T-cell (primary cell): ENCODE data around the gene NLRC3. TPM values are rescaled to one million over a fixed set of nuclear protein-coding genes. Genes with fewer than 3 reads are reported as not detected.

Source experiments
- ATAC-seq, 4 experiments: fragments of 200-7000 bp in 3 of 4; fragments of 150-1000 bp in 1 of 4; cut with Tn5 transposase; replicated peaks in 1 of 4; 1 replicate in 3 of 4; 2 replicates in 1 of 4; pipeline ENCODE4 v1.10.0; 2021; ENCODE audit warnings: moderate library complexity in 3 of 4, mild to moderate bottlenecking in 2 of 4, moderate number of reproducible peaks in 1 of 4
- CTCF ChIA-PET, 2 donors: fragments of 300-600 bp; sonication (Branson Sonifier 250); formaldehyde crosslinking; loops; one replicate each; lab custom pipeline; 2022; ENCODE audit warnings: antibody characterized with exemption in 2 of 2; lab: Charles Lee
- POLR2A ChIA-PET, 2 donors: fragments of 300-600 bp; sonication (Branson Sonifier 250); formaldehyde crosslinking; loops; one replicate each; lab custom pipeline; 2022; ENCODE audit warnings: antibody characterized with exemption in 2 of 2; lab: Charles Lee
- DNase-seq, 35 experiments: peaks; one replicate each; pipeline versions ENCODE4 v3.0.0 to v3.0.0-alpha.2; 2013 to 2023
- H3K27ac ChIP-seq: one replicate; pipeline ENCODE4 v1.5.1; 2013; ENCODE audit warnings: low read length
- H3K27me3 ChIP-seq, 2 experiments: replicated peaks in 1 of 2; 1 replicate in 1 of 2; 2 replicates in 1 of 2; pipeline versions ENCODE4 v1.6.1 to v1.7.0; 2013; ENCODE audit warnings: low read length in 1 of 2, mixed read lengths in 1 of 2; ENCODE audit not compliant: control insufficient read depth in 2 of 2, insufficient read depth in 2 of 2; ENCODE audit errors: extremely low read depth in 1 of 2
- H3K36me3 ChIP-seq, 2 donors: 1 replicate in 1 of 2; 2 replicates in 1 of 2; pipeline versions ENCODE4 v1.6.1 to v1.7.0; 2013; ENCODE audit warnings: low read length in 1 of 2; ENCODE audit not compliant: control insufficient read depth in 2 of 2, insufficient read depth in 1 of 2; ENCODE audit errors: extremely low read depth in 1 of 2
- H3K4me1 ChIP-seq, 2 experiments: 1 replicate in 1 of 2; 2 replicates in 1 of 2; pipeline versions ENCODE4 v1.6.1 to v1.7.0; 2013; ENCODE audit warnings: low read length in 2 of 2, mixed read lengths in 1 of 2; ENCODE audit not compliant: insufficient read depth in 2 of 2, control insufficient read depth in 1 of 2; ENCODE audit errors: extremely low read depth in 1 of 2
- H3K4me3 ChIP-seq, 2 donors: 1 replicate in 1 of 2; 2 replicates in 1 of 2; pipeline versions ENCODE4 v1.5.1 to v1.7.0; 2013; ENCODE audit warnings: mild to moderate bottlenecking in 2 of 2, low read length in 1 of 2, moderate library complexity in 1 of 2; ENCODE audit not compliant: control insufficient read depth in 1 of 2; ENCODE audit errors: extremely low read depth in 1 of 2
- H3K9me3 ChIP-seq: 2 replicates; pipeline ENCODE4 v1.7.0; 2013
- H3K27ac Mint-ChIP-seq, 2 donors: one replicate each; pipeline ENCODE4 v1.8.0; 2020 to 2021; ENCODE audit warnings: mild to moderate bottlenecking in 2 of 2, mixed read lengths in 2 of 2
- H3K27me3 Mint-ChIP-seq, 2 donors: one replicate each; pipeline ENCODE4 v1.8.0; 2021 to 2022; ENCODE audit warnings: mixed read lengths in 2 of 2
- H3K36me3 Mint-ChIP-seq: one replicate; pipeline ENCODE4 v1.8.0; 2021; ENCODE audit warnings: mixed read lengths
- H3K4me1 Mint-ChIP-seq, 3 donors: one replicate each; pipeline ENCODE4 v1.8.0; 2020 to 2022; ENCODE audit warnings: mixed read lengths in 3 of 3, mild to moderate bottlenecking in 1 of 3
- H3K4me3 Mint-ChIP-seq, 3 donors: one replicate each; pipeline ENCODE4 v1.8.0; 2020 to 2022; ENCODE audit warnings: mild to moderate bottlenecking in 3 of 3, mixed read lengths in 3 of 3, moderate library complexity in 3 of 3
- H3K9me3 Mint-ChIP-seq, 3 donors: one replicate each; pipeline ENCODE4 v1.8.0; 2020 to 2022; ENCODE audit warnings: mixed read lengths in 3 of 3
- WGBS: methylation state at CpG from one replicate; pipeline ENCODE4 v1.1.5; 2013; ENCODE audit warnings: missing lambda C conversion rate; ENCODE audit not compliant: insufficient coverage; 5-methylcytosine and 5-hydroxymethylcytosine counted together
- total RNA-seq, 35 experiments: library from RNA in 6 of 35; stranded (reverse) in 6 of 35; fragments of 120-200 nt in 1 of 35; gene quantifications; one replicate each; pipeline versions ENCODE4 v1.2.1 to v1.2.4 and lab custom pipeline; 2013 to 2026

NLRC3 gene
- total RNA-seq (100 to 1,000 TPM in 3 of 5 donors, 10 to 100 TPM in 2; 75.6 to 178 (median 160) TPM), total RNA-seq (lab: John Stamatoyannopoulos, UW) (37.7 to 730 (median 248) reads per million in 29 experiments)
- total RNA-seq (2013): 87.1 TPM

DNA sequence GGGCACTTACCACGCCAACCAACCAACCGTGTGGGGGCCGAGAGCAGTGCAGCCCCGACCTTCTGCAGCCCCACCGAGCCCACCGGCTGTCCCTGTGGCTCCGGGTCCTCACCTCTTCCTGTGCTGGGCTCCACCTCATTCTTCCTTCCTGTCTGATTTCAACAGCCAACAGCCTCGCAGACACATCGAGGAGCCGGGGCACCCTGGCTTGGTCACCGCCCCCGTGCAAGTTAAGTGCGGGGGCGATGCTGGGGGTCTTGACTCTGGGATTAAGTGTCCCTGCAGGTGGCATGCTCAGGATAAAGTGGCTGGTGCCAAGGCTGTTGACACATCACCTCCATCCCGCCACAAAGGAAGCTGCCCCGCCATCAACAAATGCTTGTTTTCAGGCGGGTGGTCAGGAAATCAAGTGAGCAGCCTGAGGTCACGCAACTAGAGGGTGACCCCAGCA lies at the start of gene NLRC3:
Gene NLRC3 (minus strand): TSS at position 102 of the 451 bp plus-strand sequence. CDS start 12,367 bp downstream, outside the sequence.
- Histone ChIP-seq H3K4me3 (peak within 1 kb of the TSS; percentile 94 to 99), H3K9me3 (no peaks in the 10 kb centered on the region), H3K36me3 (peaks cover 6 to 18% of the 10 kb centered on the region in 2 donors), H3K27ac (peak within 1 kb of the TSS; percentile 64), H3K4me1 (peaks cover 22 to 79% of the 10 kb centered on the region in 2 experiments), H3K27me3 (no peaks in the 10 kb centered on the region)
- Mint-ChIP-seq H3K4me1 (peaks cover 56 to 67% (median 67%) of the 10 kb centered on the region in 3 donors), H3K4me3 (peak within 1 kb of the TSS; percentile 98 to 100 (median 98)), H3K9me3 (no peaks in the 10 kb centered on the region), H3K27ac (peak within 1 kb of the TSS; percentile 97), H3K36me3 (peaks cover 13% of the 10 kb centered on the region), H3K27me3 (no peaks in the 10 kb centered on the region)
- DNase-seq (peak in 31 of 35 experiments; percentile 20 to 68 (median 39)), ATAC-seq (peak; percentile 53 to 69 (median 64))
- POLR2A ChIA-PET: no interaction called here
- 0% methylated on average over 18 of the region's 18 CpGs for WGBS
- CTCF ChIA-PET: no interaction called here

DNA sequence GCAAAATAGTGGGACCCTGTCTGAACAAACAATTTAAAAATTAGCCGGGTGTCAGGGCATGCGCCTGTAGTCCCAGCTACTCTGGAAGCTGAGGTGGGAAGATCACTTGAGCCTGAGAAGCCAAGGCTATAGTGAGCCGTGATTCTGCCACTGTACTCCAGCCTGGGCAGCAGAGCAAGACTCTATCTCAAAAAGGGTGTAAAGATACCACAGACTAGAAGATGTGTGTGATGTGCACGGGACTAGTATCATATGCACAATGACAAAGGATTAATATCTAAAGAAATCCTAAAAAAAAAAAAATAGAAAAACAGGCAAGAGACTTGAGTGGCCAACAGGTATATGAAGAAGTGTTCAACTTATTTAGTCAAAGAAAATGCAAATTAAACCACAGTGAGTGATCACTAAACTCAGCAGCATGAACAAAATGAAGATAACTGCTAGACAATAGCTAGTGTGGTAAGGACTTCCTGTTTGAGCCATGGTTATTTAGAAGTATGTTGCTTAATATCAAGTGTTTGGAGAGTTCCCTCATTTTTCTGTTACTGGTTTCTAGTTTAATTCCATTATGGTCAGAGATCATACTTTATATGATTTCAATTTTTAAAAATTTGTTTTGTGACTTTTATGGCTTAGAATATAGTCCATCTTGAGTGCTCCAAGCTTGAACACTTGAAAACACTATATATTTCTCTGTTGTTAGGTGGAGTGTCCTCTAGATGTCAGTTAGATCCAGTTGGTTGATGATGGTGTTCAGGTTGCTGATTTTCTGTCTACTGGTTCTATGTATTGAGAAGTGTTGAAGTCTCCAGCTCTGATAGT lies 48.9 kb upstream of the NLRC3 start:
- ChIA-PET CTCF (interaction anchor here (0.6 to 1.1 kb wide), 3 partner anchors 14 to 360 kb away, joined by 3 to 4 read pairs (median 4); partner anchors contain the start of gene SLX4 (in 1 of the 2)), POLR2A (interaction anchor here in 1 of 2 donors (0.8 kb wide), 1 partner anchor 12 kb away, joined by 4 read pairs; no protein-coding TSS in a partner anchor)
- no peaks in the 10 kb centered on the region for H3K9me3 Mint-ChIP-seq
- Histone ChIP-seq H3K9me3 (no peaks in the 10 kb centered on the region), H3K4me1 (peaks cover 17 to 19% of the 10 kb centered on the region in 2 experiments), H3K36me3 (no peaks in the 10 kb centered on the region), H3K27me3 (no peaks in the 10 kb centered on the region), H3K27ac (peak overlapping the region; percentile 22), H3K4me3 (no peak overlapping the region)
- H3K4me3 Mint-ChIP-seq: peak overlapping the region in 2 of 3 donors; percentile 48 to 49
- H3K36me3 Mint-ChIP-seq: no peaks in the 10 kb centered on the region
- peak in 1 of 35 experiments; percentile 43 for DNase-seq
- 56% methylated on average over 3 of the region's 4 CpGs for WGBS
- H3K4me1 Mint-ChIP-seq: peaks cover 42 to 45% (median 43%) of the 10 kb centered on the region in 3 donors
- peak; percentile 85 to 92 (median 90) for ATAC-seq
- H3K27ac Mint-ChIP-seq: peak overlapping the region; percentile 75 to 93
- H3K27me3 Mint-ChIP-seq: no peaks in the 10 kb centered on the region

DNA sequence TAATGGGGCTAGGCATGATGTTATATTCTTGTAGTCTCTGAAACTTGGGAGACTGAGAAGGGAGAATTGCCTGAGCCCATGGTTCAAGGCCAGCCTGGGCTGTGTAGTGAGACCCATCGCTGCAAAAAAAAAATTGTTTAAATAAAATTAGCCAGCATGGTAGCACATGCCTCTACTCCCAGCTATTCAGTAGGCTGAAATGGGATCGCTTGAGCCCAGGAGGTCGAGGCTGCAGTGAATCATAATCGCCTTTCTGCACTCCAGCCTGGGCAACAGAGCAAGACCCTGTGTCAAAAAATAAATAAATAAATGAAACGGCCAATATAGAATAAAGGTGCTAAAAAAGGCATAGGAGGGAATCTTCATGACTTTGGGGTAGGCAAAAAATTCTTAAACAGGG lies 48.1 kb upstream of the NLRC3 start:
- Mint-ChIP-seq H3K27me3 (no peaks in the 10 kb centered on the region), H3K4me3 (peak overlapping the region in 2 of 3 donors; percentile 9 to 49), H3K27ac (peak overlapping the region; percentile 75 to 93), H3K4me1 (peaks cover 41 to 47% (median 43%) of the 10 kb centered on the region in 3 donors), H3K36me3 (no peaks in the 10 kb centered on the region), H3K9me3 (no peaks in the 10 kb centered on the region)
- CTCF ChIA-PET: interaction anchor here in 1 of 2 donors (0.6 kb wide), 1 partner anchor 76 kb away, joined by 3 read pairs; no protein-coding TSS in a partner anchor
- DNase-seq (no peak), ATAC-seq (no peak)
- 100% methylated on average over 1 of the region's 5 CpGs for WGBS
- Histone ChIP-seq H3K27ac (peak overlapping the region; percentile 22), H3K27me3 (no peaks in the 10 kb centered on the region), H3K4me1 (peaks cover 17 to 19% of the 10 kb centered on the region in 2 experiments), H3K36me3 (no peaks in the 10 kb centered on the region), H3K9me3 (no peaks in the 10 kb centered on the region), H3K4me3 (no peak overlapping the region)
- POLR2A ChIA-PET: no interaction called here

GRCh38 chr16:3623642-3624041 lies 46.4 kb upstream of the NLRC3 start:
- no peaks in the 10 kb centered on the region for H3K9me3 ChIP-seq
- Mint-ChIP-seq H3K36me3 (no peaks in the 10 kb centered on the region), H3K27ac (peak overlapping the region; percentile 9), H3K4me3 (no peak overlapping the region), H3K9me3 (no peaks in the 10 kb centered on the region), H3K27me3 (no peaks in the 10 kb centered on the region), H3K4me1 (peaks cover 40 to 41% (median 40%) of the 10 kb centered on the region in 3 donors)
- H3K4me1 ChIP-seq: peaks cover 17 to 19% of the 10 kb centered on the region in 2 experiments
- DNase-seq: no peak
- H3K27ac ChIP-seq: no peak overlapping the region
- ChIA-PET CTCF (no interaction called here), POLR2A (no interaction called here)
- no peaks in the 10 kb centered on the region for H3K36me3 ChIP-seq
- no peaks in the 10 kb centered on the region for H3K27me3 ChIP-seq
- WGBS: 86% methylated on average over 1 of the region's 3 CpGs
- H3K4me3 ChIP-seq: no peak overlapping the region
- ATAC-seq: no peak

- ATAC-seq (no peak), DNase-seq (no peak)
- Mint-ChIP-seq H3K27me3 (no peaks in the 10 kb centered on the region), H3K4me3 (no peak overlapping the region), H3K27ac (peak overlapping the region in 1 of 2 donors; percentile 52), H3K36me3 (peaks cover 10% of the 10 kb centered on the region), H3K9me3 (no peaks in the 10 kb centered on the region), H3K4me1 (peaks cover 38 to 44% (median 38%) of the 10 kb centered on the region in 3 donors)
- Histone ChIP-seq H3K36me3 (peaks cover 0 to 12% of the 10 kb centered on the region in 2 donors), H3K9me3 (no peaks in the 10 kb centered on the region), H3K27ac (no peak overlapping the region), H3K4me1 (peaks cover 5 to 10% of the 10 kb centered on the region in 2 experiments), H3K27me3 (no peaks in the 10 kb centered on the region), H3K4me3 (no peak overlapping the region)
- ChIA-PET POLR2A (interaction anchor here in 1 of 2 donors (0.7 kb wide), 1 partner anchor 9 kb away, joined by 6 read pairs; no protein-coding TSS in a partner anchor), CTCF (interaction anchor here in 1 of 2 donors (0.6 kb wide), 1 partner anchor 820 kb away, joined by 5 read pairs; no protein-coding TSS in a partner anchor)
- no CpG with 5 or more reads among the region's 3 CpGs for WGBS
These were observed 41.6 kb upstream of the NLRC3 start for GRCh38 chr16:3618769-3619141.
